Measurements from ENCODE around the gene ATAD5.
"Not testable (repeated sequence)": the region's sequence is repeated elsewhere in the genome, so short reads cannot be mapped to it uniquely, and the experiment has no call there.

The ATAD5 gene

GRCh38 chr17:30913955-30914354 is 82.2 kb downstream of the ATAD5 start:
- no peak for DNase-seq

- no peak for DNase-seq
Observed at GRCh38 chr17:30915833-30916611, 84.3 kb downstream of the ATAD5 start.

- no peak for DNase-seq
Observed at GRCh38 chr17:30917050-30917449, 85.3 kb downstream of the ATAD5 start.

- DNase-seq = no peak
Observed at GRCh38 chr17:30920282-30920681, 88.5 kb downstream of the ATAD5 start.

- DNase-seq = no peak
Observed at GRCh38 chr17:30920683-30921543, 89.1 kb downstream of the ATAD5 start.

- no peak for DNase-seq
Observed at GRCh38 chr17:30921544-30922196, 89.9 kb downstream of the ATAD5 start, which contains the start of gene ADAP2. Gene ADAP2, plus strand, starts transcription at chr17:30921945. Its CDS starts 70 bp downstream, at chr17:30922015.

GRCh38 chr17:30922235-30923030 is 90.7 kb downstream of the ATAD5 start:
- DNase-seq = no peak

- DNase-seq = no peak
Observed at GRCh38 chr17:30924341-30924740, 92.6 kb downstream of the ATAD5 start.

GRCh38 chr17:30926516-30926915 is 94.8 kb downstream of the ATAD5 start:
- DNase-seq = no peak

- DNase-seq = no peak
Observed at GRCh38 chr17:30927756-30928155, 96.0 kb downstream of the ATAD5 start.

GRCh38 chr17:30928584-30928983 is 96.8 kb downstream of the ATAD5 start:
- no peak for DNase-seq

GRCh38 chr17:30929081-30929633 is 97.4 kb downstream of the ATAD5 start:
- DNase-seq = no peak

- DNase-seq = not testable (repeated sequence)
Observed at GRCh38 chr17:30929861-30930260, 98.1 kb downstream of the ATAD5 start.

- DNase-seq = no peak
Observed at GRCh38 chr17:30930495-30930894, 98.7 kb downstream of the ATAD5 start.

- DNase-seq = not testable (repeated sequence)
Observed at GRCh38 chr17:30931582-30931981, 99.8 kb downstream of the ATAD5 start.

GRCh38 chr17:30933966-30934365 is 102.2 kb downstream of the ATAD5 start:
- no peak for DNase-seq

- DNase-seq = no peak
Observed at GRCh38 chr17:30939051-30939689, 107.4 kb downstream of the ATAD5 start.

- no peak for DNase-seq
Observed at GRCh38 chr17:30942308-30943079, 110.7 kb downstream of the ATAD5 start.

All from activated CD4-positive, alpha-beta T cell treated with anti-CD3 and anti-CD28 coated beads, Interleukin-2, amount 50 U/mL, for 1 hour (primary cell).